ENCODE results near the gene UXS1.

DNA sequence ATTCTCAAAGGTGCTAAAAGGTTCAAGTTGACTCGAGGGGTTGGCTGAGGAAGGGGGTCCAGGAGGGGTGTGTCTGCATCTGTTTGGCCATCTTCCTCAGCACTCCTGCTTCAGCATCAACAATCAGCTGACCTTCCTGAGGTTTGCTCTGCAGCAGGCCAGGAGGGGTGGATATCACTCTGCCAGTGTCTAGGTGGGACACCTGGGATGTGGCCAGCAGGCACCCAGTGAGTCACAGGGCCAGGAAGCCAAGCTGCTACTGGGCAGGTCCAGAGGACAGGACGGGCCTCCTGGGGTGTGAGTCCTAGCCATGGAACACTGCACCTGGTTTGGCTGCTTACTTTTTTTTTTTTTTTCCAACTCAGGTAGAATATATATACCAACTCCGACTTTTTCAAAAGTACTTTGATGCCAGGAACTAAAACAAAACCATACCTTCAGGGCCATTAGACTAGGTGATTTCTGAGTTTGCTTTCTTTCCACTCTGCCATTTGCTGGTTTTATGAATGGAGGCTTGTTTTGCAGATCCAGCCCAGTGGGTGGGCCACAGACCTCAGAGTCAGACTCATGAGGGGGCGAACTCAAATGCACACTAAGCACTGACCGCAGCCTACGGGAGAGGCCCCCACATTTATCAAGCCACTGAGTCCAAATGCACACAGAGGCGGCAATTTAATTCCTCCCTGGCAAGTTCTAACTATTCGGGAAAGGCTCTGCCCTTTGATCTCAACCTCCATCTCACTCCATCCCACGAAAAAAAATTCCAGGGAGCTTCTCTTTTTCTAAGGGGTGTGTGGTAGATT, 76.0 kb downstream of the UXS1 start:
- TF ChIP-seq EZH2 (IDR thresholded peaks at IDR 0.05; ENCODE audit: insufficient read depth, poor library complexity, severe bottlenecking) = no peak
- no peak for TF ChIP-seq EZH2phosphoT487 (IDR thresholded peaks at IDR 0.05; ENCODE audit: insufficient read depth, low read depth)

All from GM23248 (cell line).